ENCODE results near the gene RAPSN.

RAPSN gene

DNA sequence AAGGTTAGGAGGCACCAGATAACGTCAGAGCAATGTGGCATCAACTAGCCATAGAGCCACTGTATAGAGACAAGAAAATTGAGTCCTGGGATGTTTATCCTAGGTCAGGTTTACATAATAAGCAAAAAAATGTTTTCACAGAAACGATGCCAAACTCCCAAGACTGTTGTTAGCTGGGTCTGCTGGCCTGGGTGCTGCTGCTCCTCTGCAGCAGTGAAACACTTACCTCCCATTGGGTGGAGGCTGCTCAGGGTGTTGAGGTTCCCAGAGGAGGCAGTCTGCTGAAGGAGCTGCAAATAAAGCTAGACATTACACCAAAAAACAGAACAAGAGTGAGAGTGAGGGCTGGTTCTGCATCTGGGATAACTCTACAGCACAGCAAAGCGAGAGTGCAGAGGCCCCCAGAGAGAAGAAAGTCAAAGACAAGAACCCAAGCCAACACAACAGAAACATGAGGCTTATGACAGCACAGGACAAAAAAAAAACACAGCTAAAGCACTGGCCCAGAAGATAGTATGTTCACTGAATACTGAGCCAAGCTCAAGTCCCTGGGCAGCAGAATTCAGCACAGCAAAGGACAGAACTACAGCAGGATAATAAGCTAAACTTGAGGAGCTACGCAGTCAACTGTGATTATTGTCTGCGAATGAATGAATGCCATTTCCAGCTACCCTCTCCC, 29.9 kb upstream of the RAPSN start:
- no peak overlapping the region for H3K4me3 ChIP-seq (ENCODE audit: control insufficient read depth, low read depth, low read length)
- TF ChIP-seq, protein P1, sequence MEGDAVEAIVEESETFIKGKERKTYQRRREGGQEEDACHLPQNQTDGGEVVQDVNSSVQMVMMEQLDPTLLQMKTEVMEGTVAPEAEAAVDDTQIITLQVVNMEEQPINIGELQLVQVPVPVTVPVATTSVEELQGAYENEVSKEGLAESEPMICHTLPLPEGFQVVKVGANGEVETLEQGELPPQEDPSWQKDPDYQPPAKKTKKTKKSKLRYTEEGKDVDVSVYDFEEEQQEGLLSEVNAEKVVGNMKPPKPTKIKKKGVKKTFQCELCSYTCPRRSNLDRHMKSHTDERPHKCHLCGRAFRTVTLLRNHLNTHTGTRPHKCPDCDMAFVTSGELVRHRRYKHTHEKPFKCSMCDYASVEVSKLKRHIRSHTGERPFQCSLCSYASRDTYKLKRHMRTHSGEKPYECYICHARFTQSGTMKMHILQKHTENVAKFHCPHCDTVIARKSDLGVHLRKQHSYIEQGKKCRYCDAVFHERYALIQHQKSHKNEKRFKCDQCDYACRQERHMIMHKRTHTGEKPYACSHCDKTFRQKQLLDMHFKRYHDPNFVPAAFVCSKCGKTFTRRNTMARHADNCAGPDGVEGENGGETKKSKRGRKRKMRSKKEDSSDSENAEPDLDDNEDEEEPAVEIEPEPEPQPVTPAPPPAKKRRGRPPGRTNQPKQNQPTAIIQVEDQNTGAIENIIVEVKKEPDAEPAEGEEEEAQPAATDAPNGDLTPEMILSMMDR (IDR thresholded peaks at IDR 0.05; ENCODE audit: control insufficient read depth, insufficient read depth, low read depth, low read length, missing control alignments) = no peak
- no peak for DNase-seq (ENCODE audit: low read depth)

DNA sequence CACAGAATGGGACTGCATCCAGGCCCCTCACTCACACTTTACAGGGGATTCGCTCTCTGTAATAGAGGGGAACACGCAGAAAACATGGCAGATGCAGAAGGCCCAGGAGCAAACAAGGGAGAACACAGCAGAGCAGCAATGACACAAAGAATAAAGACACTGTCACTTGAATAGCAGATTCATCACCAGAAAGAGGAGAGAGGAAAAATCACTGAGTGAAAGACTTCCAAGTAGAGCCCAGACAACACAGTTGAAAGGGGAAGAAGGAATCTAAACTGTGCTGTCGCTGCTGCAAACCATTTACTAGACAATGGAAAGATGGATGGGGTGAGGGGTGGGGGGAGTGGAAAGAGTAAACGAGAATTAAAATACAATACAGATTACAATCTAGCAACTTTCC, 28.8 kb upstream of the RAPSN start:
- TF ChIP-seq, protein P1 (IDR thresholded peaks at IDR 0.05; ENCODE audit: control insufficient read depth, insufficient read depth, low read depth, low read length, missing control alignments) = no peak
- no peak for DNase-seq (ENCODE audit: low read depth)
- no peak overlapping the region for H3K4me3 ChIP-seq (ENCODE audit: control insufficient read depth, low read depth, low read length)

DNA sequence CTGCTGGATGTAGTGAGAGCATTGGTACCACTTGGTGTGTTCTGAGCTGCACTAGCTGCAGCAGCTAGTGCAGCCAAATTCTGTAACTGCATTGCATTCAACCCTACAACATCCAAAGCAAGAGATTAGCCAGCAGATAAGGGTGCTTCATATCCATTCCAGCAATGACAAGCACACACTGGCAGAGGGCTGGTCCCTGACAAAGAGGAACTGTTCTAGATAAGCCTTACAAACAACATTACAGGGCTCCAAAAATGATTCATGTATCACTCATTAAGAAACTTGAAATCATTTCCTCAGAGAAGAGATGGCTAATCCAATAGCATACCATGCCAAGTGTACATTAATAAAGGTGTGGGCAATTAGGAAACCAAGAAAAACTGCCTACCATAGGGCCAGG, 28.4 kb upstream of the RAPSN start:
- TF ChIP-seq, protein P1 (IDR thresholded peaks at IDR 0.05; ENCODE audit: control insufficient read depth, insufficient read depth, low read depth, low read length, missing control alignments) = peak; percentile 5
- no peak for DNase-seq (ENCODE audit: low read depth)
- no peak overlapping the region for H3K4me3 ChIP-seq (ENCODE audit: control insufficient read depth, low read depth, low read length)

DNA sequence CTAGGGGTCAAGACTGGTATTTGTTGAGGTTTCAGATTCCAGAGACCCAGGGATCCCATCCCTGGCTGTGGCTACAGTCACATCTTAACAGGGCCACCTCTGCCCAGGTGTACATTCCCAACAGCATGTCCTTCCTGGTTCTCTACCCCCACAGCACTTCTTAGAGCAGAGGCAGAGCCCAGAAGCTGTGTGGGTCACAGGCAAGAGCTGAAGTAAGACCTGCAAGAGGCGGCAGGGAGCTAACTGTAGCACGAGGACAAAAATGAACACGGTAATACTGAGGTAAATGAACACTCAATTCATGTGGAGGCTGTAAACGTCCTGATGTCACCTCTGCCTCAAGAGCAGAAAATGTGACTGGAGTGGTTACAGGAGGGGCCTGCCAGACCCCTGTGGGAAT, 21.7 kb upstream of the RAPSN start:
- TF ChIP-seq, protein P1 (IDR thresholded peaks at IDR 0.05; ENCODE audit: control insufficient read depth, insufficient read depth, low read depth, low read length, missing control alignments) = no peak
- DNase-seq (ENCODE audit: low read depth) = no peak
- H3K4me3 ChIP-seq (ENCODE audit: control insufficient read depth, low read depth, low read length) = no peak overlapping the region

- TF ChIP-seq, protein P1 (IDR thresholded peaks at IDR 0.05; ENCODE audit: control insufficient read depth, insufficient read depth, low read depth, low read length, missing control alignments) = no peak
- no peak overlapping the region for H3K4me3 ChIP-seq (ENCODE audit: control insufficient read depth, low read depth, low read length)
- no peak for DNase-seq (ENCODE audit: low read depth)
These were observed 20.6 kb upstream of the RAPSN start for GRCh38 chr11:47469361-47470179.

- no peak for DNase-seq (ENCODE audit: low read depth)
- TF ChIP-seq, protein P1 (IDR thresholded peaks at IDR 0.05; ENCODE audit: control insufficient read depth, insufficient read depth, low read depth, low read length, missing control alignments) = no peak
These were observed 19.8 kb upstream of the RAPSN start for GRCh38 chr11:47468598-47469214.

More at GRCh38 chr11:47468598-47469214, 19.8 kb upstream of the RAPSN start:
- no peak overlapping the region for H3K4me3 ChIP-seq (ENCODE audit: control insufficient read depth, low read depth, low read length)

Data from AG09309 (cell line).